ENCODE results near the gene ACOX3. TPM values are rescaled to one million over a fixed set of nuclear protein-coding genes. Genes with fewer than 3 reads are reported as not detected.

ACOX3 gene
- total and polyA plus RNA-seq, 10 of the 15 experiments (the other 5 are each of a cell fraction or from before 2014, with no cell fraction given) = 2.0 to 24.5 (median 14.0) TPM

DNA sequence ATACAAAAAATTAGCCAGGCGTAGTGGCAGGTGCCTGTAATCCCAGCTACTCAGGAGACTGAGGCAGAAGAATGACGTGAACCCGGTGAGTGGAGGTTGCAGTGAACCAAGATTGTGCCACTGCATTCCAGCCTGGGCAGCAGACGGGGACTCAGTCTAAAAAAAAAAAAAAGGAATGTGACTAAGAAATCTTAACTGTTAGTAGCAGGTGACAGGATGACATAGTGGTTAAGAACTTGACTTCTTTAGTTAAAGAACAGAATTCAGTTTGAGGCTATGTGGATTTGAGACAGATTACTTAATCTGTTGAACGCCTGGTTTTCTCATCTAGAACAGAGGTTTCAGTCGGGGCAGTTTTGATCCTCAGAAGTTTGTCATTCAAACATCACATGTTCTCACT, 3.3 kb upstream of the ACOX3 start:
- intact Hi-C loops (cut with micrococcal nuclease; ENCODE audit: unreplicated experiment) = no loop called here
- POLR2A ChIA-PET = no interaction called here
- TF ChIP-seq, protein P1, sequence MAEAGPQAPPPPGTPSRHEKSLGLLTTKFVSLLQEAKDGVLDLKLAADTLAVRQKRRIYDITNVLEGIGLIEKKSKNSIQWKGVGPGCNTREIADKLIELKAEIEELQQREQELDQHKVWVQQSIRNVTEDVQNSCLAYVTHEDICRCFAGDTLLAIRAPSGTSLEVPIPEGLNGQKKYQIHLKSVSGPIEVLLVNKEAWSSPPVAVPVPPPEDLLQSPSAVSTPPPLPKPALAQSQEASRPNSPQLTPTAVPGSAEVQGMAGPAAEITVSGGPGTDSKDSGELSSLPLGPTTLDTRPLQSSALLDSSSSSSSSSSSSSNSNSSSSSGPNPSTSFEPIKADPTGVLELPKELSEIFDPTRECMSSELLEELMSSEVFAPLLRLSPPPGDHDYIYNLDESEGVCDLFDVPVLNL (IDR thresholded peaks at IDR 0.05; ENCODE audit: low read depth, low read length) = no peak
- TF ChIP-seq, protein P2, sequence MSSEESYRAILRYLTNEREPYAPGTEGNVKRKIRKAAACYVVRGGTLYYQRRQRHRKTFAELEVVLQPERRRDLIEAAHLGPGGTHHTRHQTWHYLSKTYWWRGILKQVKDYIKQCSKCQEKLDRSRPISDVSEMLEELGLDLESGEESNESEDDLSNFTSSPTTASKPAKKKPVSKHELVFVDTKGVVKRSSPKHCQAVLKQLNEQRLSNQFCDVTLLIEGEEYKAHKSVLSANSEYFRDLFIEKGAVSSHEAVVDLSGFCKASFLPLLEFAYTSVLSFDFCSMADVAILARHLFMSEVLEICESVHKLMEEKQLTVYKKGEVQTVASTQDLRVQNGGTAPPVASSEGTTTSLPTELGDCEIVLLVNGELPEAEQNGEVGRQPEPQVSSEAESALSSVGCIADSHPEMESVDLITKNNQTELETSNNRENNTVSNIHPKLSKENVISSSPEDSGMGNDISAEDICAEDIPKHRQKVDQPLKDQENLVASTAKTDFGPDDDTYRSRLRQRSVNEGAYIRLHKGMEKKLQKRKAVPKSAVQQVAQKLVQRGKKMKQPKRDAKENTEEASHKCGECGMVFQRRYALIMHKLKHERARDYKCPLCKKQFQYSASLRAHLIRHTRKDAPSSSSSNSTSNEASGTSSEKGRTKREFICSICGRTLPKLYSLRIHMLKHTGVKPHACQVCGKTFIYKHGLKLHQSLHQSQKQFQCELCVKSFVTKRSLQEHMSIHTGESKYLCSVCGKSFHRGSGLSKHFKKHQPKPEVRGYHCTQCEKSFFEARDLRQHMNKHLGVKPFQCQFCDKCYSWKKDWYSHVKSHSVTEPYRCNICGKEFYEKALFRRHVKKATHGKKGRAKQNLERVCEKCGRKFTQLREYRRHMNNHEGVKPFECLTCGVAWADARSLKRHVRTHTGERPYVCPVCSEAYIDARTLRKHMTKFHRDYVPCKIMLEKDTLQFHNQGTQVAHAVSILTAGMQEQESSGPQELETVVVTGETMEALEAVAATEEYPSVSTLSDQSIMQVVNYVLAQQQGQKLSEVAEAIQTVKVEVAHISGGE (CRISPR knock-in tag; IDR thresholded peaks at IDR 0.05) = no peak
- TF ChIP-seq TARDBP (IDR thresholded peaks at IDR 0.05; ENCODE audit: borderline replicate concordance) = no peak
- TF ChIP-seq, protein P3, sequence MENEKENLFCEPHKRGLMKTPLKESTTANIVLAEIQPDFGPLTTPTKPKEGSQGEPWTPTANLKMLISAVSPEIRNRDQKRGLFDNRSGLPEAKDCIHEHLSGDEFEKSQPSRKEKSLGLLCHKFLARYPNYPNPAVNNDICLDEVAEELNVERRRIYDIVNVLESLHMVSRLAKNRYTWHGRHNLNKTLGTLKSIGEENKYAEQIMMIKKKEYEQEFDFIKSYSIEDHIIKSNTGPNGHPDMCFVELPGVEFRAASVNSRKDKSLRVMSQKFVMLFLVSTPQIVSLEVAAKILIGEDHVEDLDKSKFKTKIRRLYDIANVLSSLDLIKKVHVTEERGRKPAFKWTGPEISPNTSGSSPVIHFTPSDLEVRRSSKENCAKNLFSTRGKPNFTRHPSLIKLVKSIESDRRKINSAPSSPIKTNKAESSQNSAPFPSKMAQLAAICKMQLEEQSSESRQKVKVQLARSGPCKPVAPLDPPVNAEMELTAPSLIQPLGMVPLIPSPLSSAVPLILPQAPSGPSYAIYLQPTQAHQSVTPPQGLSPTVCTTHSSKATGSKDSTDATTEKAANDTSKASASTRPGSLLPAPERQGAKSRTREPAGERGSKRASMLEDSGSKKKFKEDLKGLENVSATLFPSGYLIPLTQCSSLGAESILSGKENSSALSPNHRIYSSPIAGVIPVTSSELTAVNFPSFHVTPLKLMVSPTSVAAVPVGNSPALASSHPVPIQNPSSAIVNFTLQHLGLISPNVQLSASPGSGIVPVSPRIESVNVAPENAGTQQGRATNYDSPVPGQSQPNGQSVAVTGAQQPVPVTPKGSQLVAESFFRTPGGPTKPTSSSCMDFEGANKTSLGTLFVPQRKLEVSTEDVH (IDR thresholded peaks at IDR 0.05; ENCODE audit: low read depth, partially characterized antibody) = no peak
- TF ChIP-seq WRNIP1 (IDR thresholded peaks at IDR 0.05; ENCODE audit: borderline replicate concordance, low read depth, low read length) = no peak
- no peak for TF ChIP-seq KDM1A (IDR thresholded peaks at IDR 0.05; ENCODE audit: borderline replicate concordance)
- no peak for TF ChIP-seq IKZF2 (IDR thresholded peaks at IDR 0.05)
- no peak for TF ChIP-seq NFYA (IDR thresholded peaks at IDR 0.05; ENCODE audit: borderline replicate concordance, low read depth, low read length)
- TF ChIP-seq, protein P4, sequence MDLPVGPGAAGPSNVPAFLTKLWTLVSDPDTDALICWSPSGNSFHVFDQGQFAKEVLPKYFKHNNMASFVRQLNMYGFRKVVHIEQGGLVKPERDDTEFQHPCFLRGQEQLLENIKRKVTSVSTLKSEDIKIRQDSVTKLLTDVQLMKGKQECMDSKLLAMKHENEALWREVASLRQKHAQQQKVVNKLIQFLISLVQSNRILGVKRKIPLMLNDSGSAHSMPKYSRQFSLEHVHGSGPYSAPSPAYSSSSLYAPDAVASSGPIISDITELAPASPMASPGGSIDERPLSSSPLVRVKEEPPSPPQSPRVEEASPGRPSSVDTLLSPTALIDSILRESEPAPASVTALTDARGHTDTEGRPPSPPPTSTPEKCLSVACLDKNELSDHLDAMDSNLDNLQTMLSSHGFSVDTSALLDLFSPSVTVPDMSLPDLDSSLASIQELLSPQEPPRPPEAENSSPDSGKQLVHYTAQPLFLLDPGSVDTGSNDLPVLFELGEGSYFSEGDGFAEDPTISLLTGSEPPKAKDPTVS (IDR thresholded peaks at IDR 0.05; ENCODE audit: low read depth, low read length) = no peak
- TF ChIP-seq SREBF2 (IDR thresholded peaks at IDR 0.05; ENCODE audit: low read length) = no peak
- no peak for TF ChIP-seq CBX5 (IDR thresholded peaks at IDR 0.05; ENCODE audit: low read depth)
- no peak for TF ChIP-seq HDAC2 (IDR thresholded peaks at IDR 0.05)
- TF ChIP-seq IRF4 (IDR thresholded peaks at IDR 0.05; ENCODE audit: low read depth, low read length) = no peak
- TF ChIP-seq USF1 (IDR thresholded peaks at IDR 0.05; ENCODE audit: borderline replicate concordance, extremely low read length, insufficient read depth, low read depth, low read length) = no peak

More for the DNA sequence above, 3.3 kb upstream of the ACOX3 start:
- ChIA-PET SMC1A (ENCODE audit: uncharacterized antibody, unreplicated experiment) (no interaction called here), CTCF (no interaction called here), RAD21 (ENCODE audit: unreplicated experiment) (no interaction called here)
- H2AFZ ChIP-seq (ENCODE audit: control insufficient read depth, low read depth, low read length) = no peak overlapping the region
- peak overlapping the region; percentile 22; the same call in 1 of the 2 replicates for H3K4me2 ChIP-seq (ENCODE audit: control insufficient read depth, insufficient read depth)
- H3K9me3 ChIP-seq (replicated peaks; ENCODE audit: control insufficient read depth, insufficient read depth, low read length) = peaks cover 1% of the 10 kb centered on the region; the same call in 1 of the 3 replicates
- H3K79me2 ChIP-seq (ENCODE audit: control insufficient read depth, insufficient read depth, low read length) = peaks cover 60% of the 10 kb centered on the region
- no peak overlapping the region for H3K27ac ChIP-seq (ENCODE audit: control insufficient read depth, insufficient read depth)
- DNase-seq (ENCODE audit: low read depth, low spot score) = no peak
- no peaks in the 10 kb centered on the region for H3K27me3 ChIP-seq (replicated peaks in 1 of 2; ENCODE audit: control insufficient read depth in 2 of 2, insufficient read depth in 2 of 2, low read length in 1 of 2)
- peak overlapping the region; percentile 87 for H3K4me3 ChIP-seq
- no TSS peak for BruUV-seq (replicated peaks)
- in situ Hi-C loops (cut with MboI) = no loop called here
- H3K36me3 ChIP-seq (ENCODE audit: control insufficient read depth in 2 of 2, insufficient read depth in 2 of 2, low read length in 1 of 2) = peaks cover 0 to 13% of the 10 kb centered on the region in 2 experiments; a peak in 3 of 4 replicates
- ATAC-seq = no peak
- WGBS (ENCODE audit: insufficient coverage, insufficient replicate concordance, low lambda C conversion rate, missing lambda C conversion rate) = 92% methylated on average over 5 of the region's 6 CpGs
- H4K20me1 ChIP-seq (ENCODE audit: control insufficient read depth, insufficient read depth) = no peaks in the 10 kb centered on the region
- no peak overlapping the region for H3K9ac ChIP-seq (ENCODE audit: control insufficient read depth, insufficient read depth, low read length)
- no peak for FAIRE-seq
- peaks cover 9% of the 10 kb centered on the region; the same call in 1 of the 2 replicates for H3K4me1 ChIP-seq (ENCODE audit: control insufficient read depth, insufficient read depth, low read length)
